Trophoblast cell (in vitro differentiated cells and primary cell): ENCODE measurements around the gene MAGEA11.
"Not testable (repeated sequence)": the region's sequence is repeated elsewhere in the genome, so short reads cannot be mapped to it uniquely, and the experiment has no call there.

Experiments used
- DNase-seq, 2 donors: peaks; one replicate each; pipeline ENCODE4 v3.0.0-alpha.2; 2016
- H2AFZ ChIP-seq: 2 replicates; pipeline ENCODE4 v1.6.1; 2013; ENCODE audit warnings: low read length, moderate library complexity, mild to moderate bottlenecking; ENCODE audit not compliant: insufficient read depth, poor library complexity
- H2AK5ac ChIP-seq: 2 replicates; pipeline ENCODE4 v1.6.1; 2013; ENCODE audit warnings: mild to moderate bottlenecking, low read length
- H2BK120ac ChIP-seq: 2 replicates; pipeline ENCODE4 v1.6.1; 2013; ENCODE audit warnings: low read length, mild to moderate bottlenecking, moderate library complexity; ENCODE audit not compliant: insufficient read depth, poor library complexity
- H2BK12ac ChIP-seq: 2 replicates; pipeline ENCODE4 v1.6.1; 2013; ENCODE audit warnings: mild to moderate bottlenecking, low read length, moderate library complexity
- H2BK5ac ChIP-seq: 2 replicates; pipeline ENCODE4 v1.6.1; 2013; ENCODE audit warnings: low read length, low read depth, moderate library complexity, mild to moderate bottlenecking; ENCODE audit not compliant: poor library complexity
- H3K14ac ChIP-seq: 2 replicates; pipeline ENCODE4 v1.6.1; 2013; ENCODE audit warnings: mild to moderate bottlenecking, low read length
- H3K18ac ChIP-seq: 2 replicates; pipeline ENCODE4 v1.6.1; 2013; ENCODE audit warnings: mild to moderate bottlenecking, low read length
- H3K23ac ChIP-seq: 2 replicates; pipeline ENCODE4 v1.6.1; 2013; ENCODE audit warnings: low read length
- H3K27ac ChIP-seq: 2 replicates; pipeline ENCODE4 v1.5.1; 2013; ENCODE audit warnings: low read depth, mild to moderate bottlenecking, inconsistent platforms, low read length, moderate library complexity
- H3K27me3 ChIP-seq: 2 replicates; pipeline ENCODE4 v1.6.1; 2013; ENCODE audit warnings: inconsistent platforms, mild to moderate bottlenecking, low read length, moderate library complexity; ENCODE audit not compliant: insufficient read depth
- H3K36me3 ChIP-seq, 2 experiments: 1 replicate in 1 of 2; 2 replicates in 1 of 2; pipeline ENCODE4 v1.6.1; 2013; ENCODE audit warnings: low read length in 2 of 2, mild to moderate bottlenecking in 2 of 2, moderate library complexity in 1 of 2; ENCODE audit not compliant: insufficient read depth in 2 of 2, control insufficient read depth in 1 of 2
- H3K4ac ChIP-seq: 2 replicates; pipeline ENCODE4 v1.6.1; 2013; ENCODE audit warnings: low read depth, mild to moderate bottlenecking, low read length, moderate library complexity
- H3K4me1 ChIP-seq, 2 experiments: 1 replicate in 1 of 2; 2 replicates in 1 of 2; pipeline ENCODE4 v1.6.1; 2013; ENCODE audit warnings: low read length in 2 of 2, mild to moderate bottlenecking in 2 of 2, moderate library complexity in 1 of 2; ENCODE audit not compliant: insufficient read depth in 2 of 2, control insufficient read depth in 1 of 2
- H3K4me2 ChIP-seq: 2 replicates; pipeline ENCODE4 v1.6.1; 2013; ENCODE audit warnings: inconsistent platforms, mild to moderate bottlenecking, low read length, moderate library complexity
- H3K4me3 ChIP-seq: 2 replicates; pipeline ENCODE4 v1.5.1; 2013; ENCODE audit warnings: mild to moderate bottlenecking, low read depth, low read length, inconsistent platforms
- H3K79me1 ChIP-seq: one replicate; pipeline ENCODE4 v1.6.1; 2013; ENCODE audit warnings: low read length
- H3K79me2 ChIP-seq: 2 replicates; pipeline ENCODE4 v1.6.1; 2013; ENCODE audit warnings: low read length, mild to moderate bottlenecking; ENCODE audit not compliant: control insufficient read depth, insufficient read depth, poor library complexity
- H3K9ac ChIP-seq: 2 replicates; pipeline ENCODE4 v1.6.1; 2013; ENCODE audit warnings: mild to moderate bottlenecking, low read length
- H3K9me3 ChIP-seq: 2 replicates; pipeline ENCODE4 v1.6.1; 2013; ENCODE audit warnings: low read depth, mild to moderate bottlenecking, control low read depth, inconsistent platforms, low read length; ENCODE audit not compliant: insufficient read depth
- H4K12ac ChIP-seq: 2 replicates; pipeline ENCODE4 v1.6.1; 2013; ENCODE audit warnings: low read depth, mild to moderate bottlenecking, low read length, moderate library complexity
- H4K8ac ChIP-seq: 2 replicates; pipeline ENCODE4 v1.6.1; 2013; ENCODE audit warnings: low read depth, mild to moderate bottlenecking, low read length, moderate library complexity
- H4K91ac ChIP-seq: one replicate; pipeline ENCODE4 v1.6.1; 2013; ENCODE audit warnings: low read depth, mild to moderate bottlenecking, low read length, moderate library complexity
- WGBS: extraction: QIAGEN DNeasy Blood & Tissue Kit; methylation state at CpG from one replicate; pipeline ENCODE4 v1.1.7; 2013; ENCODE audit warnings: missing lambda C conversion rate; ENCODE audit not compliant: insufficient read length, insufficient coverage; ENCODE audit errors: extremely low coverage; 5-methylcytosine and 5-hydroxymethylcytosine counted together

The MAGEA11 gene

GRCh38 chrX:149757206-149758067, 45.6 kb downstream of the MAGEA11 start:
- Histone ChIP-seq H2AK5ac (no peak overlapping the region), H2BK5ac (no peak overlapping the region), H4K12ac (no peak overlapping the region), H4K91ac (no peak overlapping the region), H3K9ac (no peak overlapping the region), H3K4me2 (no peak overlapping the region), H3K36me3 (no peaks in the 10 kb centered on the region), H3K27me3 (no peaks in the 10 kb centered on the region), H3K23ac (no peak overlapping the region), H2BK120ac (no peak overlapping the region), H3K9me3 (no peaks in the 10 kb centered on the region), H3K4me1 (no peaks in the 10 kb centered on the region), H3K4me3 (no peak overlapping the region), H3K18ac (no peak overlapping the region), H4K8ac (no peak overlapping the region), H3K79me1 (no peaks in the 10 kb centered on the region), H3K14ac (no peak overlapping the region), H2BK12ac (no peak overlapping the region), H3K4ac (no peak overlapping the region), H2AFZ (no peak overlapping the region), H3K27ac (no peak overlapping the region), H3K79me2 (no peaks in the 10 kb centered on the region)
- WGBS = no CpG with 5 or more reads among the region's 8 CpGs
- no peak for DNase-seq

DNA sequence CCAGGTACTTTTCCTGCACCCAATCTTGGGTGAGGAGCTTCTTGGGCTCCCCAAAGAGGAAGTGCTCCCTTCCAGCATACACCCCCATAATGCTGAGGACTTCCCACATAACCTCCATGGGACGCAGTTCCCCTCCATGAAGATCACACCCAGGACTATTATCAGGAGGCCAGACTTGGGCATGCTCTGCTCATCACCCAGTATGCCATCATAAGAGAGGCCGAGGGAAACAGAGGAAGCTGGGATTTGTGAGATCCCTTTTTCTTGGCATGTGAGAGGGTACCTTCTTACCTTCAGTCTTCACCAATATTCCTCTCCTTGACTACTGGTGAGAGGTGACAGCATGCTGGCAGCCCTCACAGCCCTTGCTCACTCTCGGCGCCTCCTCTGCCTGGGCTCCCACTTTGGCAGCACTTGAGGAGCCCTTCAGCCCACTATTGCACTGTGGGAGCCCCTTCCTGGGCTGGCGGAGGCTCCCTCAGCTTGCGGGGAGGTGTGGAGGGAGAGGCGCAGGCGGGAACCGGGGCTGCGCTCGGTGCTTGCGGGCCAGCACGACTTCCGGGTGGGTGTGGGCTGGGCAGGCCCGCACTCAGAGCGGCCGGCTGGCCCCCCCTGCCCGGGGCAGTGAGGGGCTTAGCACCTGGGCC, 46.3 kb downstream of the MAGEA11 start:
- Histone ChIP-seq H2BK120ac (no peak overlapping the region), H3K79me1 (no peaks in the 10 kb centered on the region), H4K12ac (no peak overlapping the region), H2BK12ac (no peak overlapping the region), H3K14ac (no peak overlapping the region), H3K9ac (no peak overlapping the region), H2AFZ (no peak overlapping the region), H3K36me3 (no peaks in the 10 kb centered on the region), H2BK5ac (no peak overlapping the region), H3K79me2 (no peaks in the 10 kb centered on the region), H3K27me3 (no peaks in the 10 kb centered on the region), H3K9me3 (no peaks in the 10 kb centered on the region), H3K4me3 (no peak overlapping the region), H3K4me2 (no peak overlapping the region), H4K91ac (no peak overlapping the region), H3K23ac (no peak overlapping the region), H2AK5ac (no peak overlapping the region), H3K4me1 (no peaks in the 10 kb centered on the region), H3K27ac (no peak overlapping the region), H3K18ac (no peak overlapping the region), H3K4ac (no peak overlapping the region), H4K8ac (no peak overlapping the region)
- no CpG with 5 or more reads among the region's 18 CpGs for whole genome bisulfite sequencing
- no peak for DNase-seq

GRCh38 chrX:149758715-149759078, 46.8 kb downstream of the MAGEA11 start:
- H3K14ac ChIP-seq, H3K4me1 ChIP-seq, H2AFZ ChIP-seq, H4K91ac ChIP-seq, H4K8ac ChIP-seq, H3K9ac ChIP-seq, H3K9me3 ChIP-seq, H3K27me3 ChIP-seq, H3K4me2 ChIP-seq, H2BK5ac ChIP-seq, H3K23ac ChIP-seq, H3K36me3 ChIP-seq, H2BK12ac ChIP-seq, H3K4ac ChIP-seq, H4K12ac ChIP-seq, H3K79me2 ChIP-seq, H3K79me1 ChIP-seq, H3K18ac ChIP-seq, H2AK5ac ChIP-seq, H3K27ac ChIP-seq, DNase-seq, H3K4me3 ChIP-seq, H2BK120ac ChIP-seq: not testable (repeated sequence)
- WGBS = no CpG with 5 or more reads among the region's 17 CpGs

DNA sequence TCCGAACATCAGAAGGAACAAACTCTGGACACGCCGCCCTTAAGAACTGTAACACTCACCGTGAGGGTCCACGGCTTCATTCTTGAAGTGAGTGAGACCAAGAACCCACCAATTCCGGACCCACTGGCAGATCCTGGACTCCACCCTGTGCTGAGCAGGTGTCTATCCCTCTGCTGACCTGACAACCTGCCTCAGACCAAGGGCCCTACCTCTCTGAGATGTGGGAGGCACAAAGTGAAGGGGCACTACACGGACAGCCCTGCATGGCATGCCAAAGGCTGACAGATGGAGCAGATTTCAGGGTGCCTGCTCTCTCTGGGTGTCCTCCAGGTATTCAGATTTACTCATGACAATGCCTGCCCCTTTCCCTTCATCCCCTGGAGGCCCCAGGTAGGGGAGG, 48.0 kb downstream of the MAGEA11 start:
- no peaks in the 10 kb centered on the region for H3K4me1 ChIP-seq
- no peak overlapping the region for H3K4me3 ChIP-seq
- no peak overlapping the region for H2AK5ac ChIP-seq
- H2AFZ ChIP-seq = no peak overlapping the region
- H3K9me3 ChIP-seq = no peaks in the 10 kb centered on the region
- H3K18ac ChIP-seq = no peak overlapping the region
- no peaks in the 10 kb centered on the region for H3K79me2 ChIP-seq
- H4K12ac ChIP-seq = no peak overlapping the region
- H3K14ac ChIP-seq = no peak overlapping the region
- no peaks in the 10 kb centered on the region for H3K79me1 ChIP-seq
- no peak overlapping the region for H2BK120ac ChIP-seq
- no peak overlapping the region for H3K23ac ChIP-seq
- H2BK12ac ChIP-seq = no peak overlapping the region
- H3K36me3 ChIP-seq = no peaks in the 10 kb centered on the region
- H4K91ac ChIP-seq = no peak overlapping the region
- no peak overlapping the region for H3K4me2 ChIP-seq
- no peak for DNase-seq
- no peaks in the 10 kb centered on the region for H3K27me3 ChIP-seq
- H3K4ac ChIP-seq = no peak overlapping the region
- no peak overlapping the region for H3K9ac ChIP-seq
- H3K27ac ChIP-seq = no peak overlapping the region
- H2BK5ac ChIP-seq = no peak overlapping the region
- H4K8ac ChIP-seq = no peak overlapping the region
- no CpG with 5 or more reads among the region's 7 CpGs for WGBS
